ENCODE data around the gene ASB16.

ASB16 gene

DNA sequence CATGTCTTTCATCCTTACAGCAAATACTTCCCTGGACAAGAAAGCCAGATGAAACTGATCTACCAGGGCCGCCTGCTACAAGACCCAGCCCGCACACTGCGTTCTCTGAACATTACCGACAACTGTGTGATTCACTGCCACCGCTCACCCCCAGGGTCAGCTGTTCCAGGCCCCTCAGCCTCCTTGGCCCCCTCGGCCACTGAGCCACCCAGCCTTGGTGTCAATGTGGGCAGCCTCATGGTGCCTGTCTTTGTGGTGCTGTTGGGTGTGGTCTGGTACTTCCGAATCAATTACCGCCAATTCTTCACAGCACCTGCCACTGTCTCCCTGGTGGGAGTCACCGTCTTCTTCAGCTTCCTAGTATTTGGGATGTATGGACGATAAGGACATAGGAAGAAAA, 20.0 kb downstream of the ASB16 start:
- Histone ChIP-seq H3K36me3 (ENCODE audit: control insufficient read depth, insufficient read depth, low read length) (peaks cover 53% of the 10 kb centered on the region), H3K27ac (ENCODE audit: insufficient read depth, low read length, poor library complexity, severe bottlenecking) (no peak overlapping the region), H3K4me1 (ENCODE audit: control insufficient read depth, insufficient read depth, low read length, poor library complexity, severe bottlenecking) (peaks cover 18% of the 10 kb centered on the region), H3K27me3 (replicated peaks; ENCODE audit: control insufficient read depth, insufficient read depth, low read length, poor library complexity, severe bottlenecking) (no peaks in the 10 kb centered on the region), H3K4me3 (ENCODE audit: insufficient read depth, low read depth, low read length, poor library complexity, severe bottlenecking) (no peak overlapping the region), H3K9me3 (ENCODE audit: control insufficient read depth, low read length) (no peaks in the 10 kb centered on the region)
- no peak for DNase-seq

DNA sequence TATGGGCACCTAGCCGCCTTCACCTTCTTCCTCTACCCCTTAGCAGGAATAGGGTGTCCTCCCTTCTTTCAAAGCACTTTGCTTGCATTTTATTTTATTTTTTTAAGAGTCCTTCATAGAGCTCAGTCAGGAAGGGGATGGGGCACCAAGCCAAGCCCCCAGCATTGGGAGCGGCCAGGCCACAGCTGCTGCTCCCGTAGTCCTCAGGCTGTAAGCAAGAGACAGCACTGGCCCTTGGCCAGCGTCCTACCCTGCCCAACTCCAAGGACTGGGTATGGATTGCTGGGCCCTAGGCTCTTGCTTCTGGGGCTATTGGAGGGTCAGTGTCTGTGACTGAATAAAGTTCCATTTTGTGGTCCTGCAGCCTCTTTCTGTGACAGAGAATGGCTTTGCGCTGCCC, 20.9 kb downstream of the ASB16 start:
- Histone ChIP-seq H3K4me3 (ENCODE audit: insufficient read depth, low read depth, low read length, poor library complexity, severe bottlenecking) (no peak overlapping the region), H3K4me1 (ENCODE audit: control insufficient read depth, insufficient read depth, low read length, poor library complexity, severe bottlenecking) (peaks cover 14% of the 10 kb centered on the region), H3K27me3 (replicated peaks; ENCODE audit: control insufficient read depth, insufficient read depth, low read length, poor library complexity, severe bottlenecking) (no peaks in the 10 kb centered on the region), H3K36me3 (ENCODE audit: control insufficient read depth, insufficient read depth, low read length) (peaks cover 58% of the 10 kb centered on the region), H3K9me3 (ENCODE audit: control insufficient read depth, low read length) (no peaks in the 10 kb centered on the region), H3K27ac (ENCODE audit: insufficient read depth, low read length, poor library complexity, severe bottlenecking) (no peak overlapping the region)
- DNase-seq, result no peak

DNA sequence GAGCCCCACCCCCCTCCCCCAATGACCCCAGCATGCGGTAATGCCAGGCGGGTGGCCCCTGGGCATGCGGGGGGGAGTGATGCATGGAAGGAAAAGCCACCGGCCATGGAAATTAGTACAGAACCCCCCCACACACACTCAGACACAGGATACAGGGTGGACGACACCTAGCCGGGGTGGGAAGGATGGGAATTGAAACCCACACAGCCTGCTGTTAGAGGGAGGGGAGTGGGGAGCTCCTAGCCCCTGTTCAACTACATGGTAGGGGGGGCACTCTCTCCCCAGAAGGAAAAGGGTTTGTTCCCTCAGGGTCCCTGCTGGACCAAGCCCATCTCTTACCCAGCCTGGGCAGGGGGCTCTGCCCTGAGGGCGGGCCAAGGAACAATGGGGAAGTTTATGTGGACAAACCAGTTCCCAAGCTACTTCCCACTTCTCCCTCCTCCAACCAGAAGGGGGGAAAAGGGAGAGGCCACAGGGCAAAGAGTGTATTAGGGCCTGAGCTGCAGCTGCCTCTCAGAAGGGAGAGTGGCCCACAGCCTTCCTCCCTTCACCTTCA, 21.5 kb downstream of the ASB16 start:
- H3K9me3 ChIP-seq (ENCODE audit: control insufficient read depth, low read length), result no peaks in the 10 kb centered on the region
- H3K27ac ChIP-seq (ENCODE audit: insufficient read depth, low read length, poor library complexity, severe bottlenecking), result no peak overlapping the region
- no peak overlapping the region for H3K4me3 ChIP-seq (ENCODE audit: insufficient read depth, low read depth, low read length, poor library complexity, severe bottlenecking)
- peaks cover 62% of the 10 kb centered on the region for H3K36me3 ChIP-seq (ENCODE audit: control insufficient read depth, insufficient read depth, low read length)
- H3K4me1 ChIP-seq (ENCODE audit: control insufficient read depth, insufficient read depth, low read length, poor library complexity, severe bottlenecking), result peaks cover 17% of the 10 kb centered on the region
- no peaks in the 10 kb centered on the region for H3K27me3 ChIP-seq (replicated peaks; ENCODE audit: control insufficient read depth, insufficient read depth, low read length, poor library complexity, severe bottlenecking)
- no peak for DNase-seq

DNA sequence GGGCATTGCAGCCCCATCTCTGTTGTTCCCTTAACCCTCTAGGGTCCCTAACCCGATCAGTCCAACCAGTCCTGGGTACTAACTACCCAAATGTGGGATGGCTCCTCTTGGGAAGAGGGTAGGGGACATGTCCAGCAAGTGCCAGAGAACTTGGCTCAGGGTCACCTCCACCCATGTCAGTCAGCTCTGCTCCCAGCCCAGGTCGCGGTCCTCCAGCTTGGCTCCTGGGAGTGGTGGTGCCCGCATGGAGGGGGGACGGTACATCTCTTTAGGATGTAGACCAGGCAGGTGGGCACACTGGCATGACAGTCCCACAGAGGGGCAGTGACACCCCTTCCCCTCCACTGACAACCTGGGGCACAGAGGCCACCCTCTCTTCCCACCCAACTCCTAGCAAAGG, 22.2 kb downstream of the ASB16 start:
- no peaks in the 10 kb centered on the region for H3K27me3 ChIP-seq (replicated peaks; ENCODE audit: control insufficient read depth, insufficient read depth, low read length, poor library complexity, severe bottlenecking)
- no peaks in the 10 kb centered on the region for H3K9me3 ChIP-seq (ENCODE audit: control insufficient read depth, low read length)
- peaks cover 11% of the 10 kb centered on the region for H3K4me1 ChIP-seq (ENCODE audit: control insufficient read depth, insufficient read depth, low read length, poor library complexity, severe bottlenecking)
- peaks cover 63% of the 10 kb centered on the region for H3K36me3 ChIP-seq (ENCODE audit: control insufficient read depth, insufficient read depth, low read length)
- no peak overlapping the region for H3K27ac ChIP-seq (ENCODE audit: insufficient read depth, low read length, poor library complexity, severe bottlenecking)
- H3K4me3 ChIP-seq (ENCODE audit: insufficient read depth, low read depth, low read length, poor library complexity, severe bottlenecking), result no peak overlapping the region
- DNase-seq, result no peak

DNA sequence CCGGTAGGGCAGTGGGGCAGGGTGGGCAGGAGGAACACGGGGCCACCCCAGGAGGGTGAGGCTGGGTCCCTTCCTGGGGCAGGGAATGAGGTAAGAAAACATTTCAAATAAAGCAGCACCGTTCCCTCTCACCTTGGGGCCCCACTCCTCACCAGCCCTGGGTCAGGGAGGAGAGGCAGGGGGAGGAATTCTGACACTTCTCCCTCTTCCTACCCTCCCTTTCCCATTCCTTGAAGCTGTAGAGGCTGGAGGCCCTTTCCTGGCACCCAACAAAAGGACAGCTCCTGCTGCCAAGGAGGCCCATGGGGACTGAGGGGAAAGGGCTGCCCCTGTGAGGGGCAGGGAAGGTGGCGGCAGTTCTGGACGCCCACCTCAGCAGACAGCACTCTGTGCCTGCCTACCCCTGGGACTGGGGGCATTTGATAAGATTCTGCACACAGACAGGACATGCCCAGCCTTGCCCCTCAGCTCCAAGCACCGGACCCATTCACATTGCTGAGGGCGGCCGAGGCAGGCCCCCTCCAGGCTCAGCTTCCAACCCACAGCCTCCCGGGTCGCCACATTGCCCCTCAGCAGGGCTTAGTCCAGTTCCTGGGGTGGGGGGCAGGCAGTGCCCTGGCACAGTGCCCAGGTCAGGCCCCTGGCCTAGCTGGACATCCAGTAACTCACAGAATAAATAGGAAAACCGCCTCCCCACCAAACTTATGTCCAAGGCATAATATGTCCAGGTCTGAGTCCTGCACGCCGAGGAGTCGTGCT, 23.0 kb downstream of the ASB16 start:
- Histone ChIP-seq H3K27ac (ENCODE audit: insufficient read depth, low read length, poor library complexity, severe bottlenecking) (no peak overlapping the region), H3K27me3 (replicated peaks; ENCODE audit: control insufficient read depth, insufficient read depth, low read length, poor library complexity, severe bottlenecking) (no peaks in the 10 kb centered on the region), H3K4me1 (ENCODE audit: control insufficient read depth, insufficient read depth, low read length, poor library complexity, severe bottlenecking) (peaks cover 10% of the 10 kb centered on the region), H3K9me3 (ENCODE audit: control insufficient read depth, low read length) (no peaks in the 10 kb centered on the region), H3K4me3 (ENCODE audit: insufficient read depth, low read depth, low read length, poor library complexity, severe bottlenecking) (no peak overlapping the region), H3K36me3 (ENCODE audit: control insufficient read depth, insufficient read depth, low read length) (peaks cover 63% of the 10 kb centered on the region)
- DNase-seq, result no peak

DNA sequence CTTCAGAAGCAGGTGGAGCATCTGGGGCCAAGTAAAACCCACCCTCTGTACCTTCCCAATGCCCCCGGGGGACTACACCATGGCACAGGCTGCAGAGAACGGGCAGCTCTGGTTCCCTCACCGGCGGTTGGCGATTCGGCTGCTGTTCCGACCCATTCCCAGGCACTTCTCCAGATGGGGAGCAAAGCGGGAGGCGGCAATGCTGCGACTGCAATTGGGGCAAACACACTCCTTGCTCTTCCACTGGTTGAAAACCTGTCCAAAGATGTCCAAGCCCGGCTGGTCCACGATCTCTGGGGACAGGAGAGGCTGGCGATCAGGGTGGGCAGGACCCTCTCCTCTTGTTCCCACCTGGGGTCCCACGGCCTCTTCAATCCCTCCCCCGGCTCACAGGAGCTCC, 26.6 kb downstream of the ASB16 start:
- Histone ChIP-seq H3K36me3 (ENCODE audit: control insufficient read depth, insufficient read depth, low read length) (peaks cover 40% of the 10 kb centered on the region), H3K27ac (ENCODE audit: insufficient read depth, low read length, poor library complexity, severe bottlenecking) (no peak overlapping the region)

DNA sequence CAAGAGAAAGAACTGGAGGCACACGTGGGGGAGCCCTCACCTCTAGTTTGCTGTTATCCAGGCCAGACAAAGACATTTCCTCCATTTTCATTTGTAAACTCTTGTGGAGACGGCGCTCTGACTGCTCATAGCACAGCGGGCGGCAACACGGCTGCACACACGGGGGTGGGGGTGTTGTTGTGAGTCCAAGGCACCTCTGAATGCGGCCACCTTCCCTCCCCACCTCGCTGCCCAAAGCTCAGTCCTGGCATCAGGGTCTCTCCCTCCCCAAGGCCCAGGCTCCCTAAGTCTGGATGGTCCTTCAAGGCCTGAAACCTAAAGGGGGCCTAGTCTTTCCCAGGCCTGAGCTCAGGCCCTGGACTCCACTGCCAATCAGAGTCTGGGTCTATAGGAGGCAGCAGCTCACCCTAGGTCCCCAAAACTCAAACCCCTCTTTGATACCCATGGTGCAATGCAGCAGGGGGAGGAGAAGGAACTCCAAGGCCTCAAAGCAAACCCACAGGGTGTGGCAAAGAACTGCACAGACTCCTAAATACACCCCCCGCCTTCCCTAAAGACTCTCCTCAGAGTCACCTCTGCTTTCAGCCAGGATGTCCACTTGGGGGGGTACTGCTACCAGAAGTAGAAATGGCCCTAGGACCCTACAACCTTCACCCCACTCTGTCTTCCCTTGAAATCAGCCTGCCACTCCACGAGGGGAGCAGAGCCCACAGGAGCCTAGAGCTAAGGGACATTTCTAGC, 27.6 kb downstream of the ASB16 start:
- DNase-seq, result peak in 2 of 3 donors; percentile 27 to 28
- Histone ChIP-seq H3K27me3 (replicated peaks; ENCODE audit: control insufficient read depth, insufficient read depth, low read length, poor library complexity, severe bottlenecking) (no peaks in the 10 kb centered on the region), H3K4me1 (ENCODE audit: control insufficient read depth, insufficient read depth, low read length, poor library complexity, severe bottlenecking) (peaks cover 9% of the 10 kb centered on the region), H3K27ac (ENCODE audit: insufficient read depth, low read length, poor library complexity, severe bottlenecking) (peak overlapping the region; percentile 71), H3K9me3 (ENCODE audit: control insufficient read depth, low read length) (no peaks in the 10 kb centered on the region), H3K4me3 (ENCODE audit: insufficient read depth, low read depth, low read length, poor library complexity, severe bottlenecking) (peak overlapping the region; percentile 79), H3K36me3 (ENCODE audit: control insufficient read depth, insufficient read depth, low read length) (peaks cover 33% of the 10 kb centered on the region)

More for the DNA sequence above, 26.6 kb downstream of the ASB16 start:
- H3K9me3 ChIP-seq (ENCODE audit: control insufficient read depth, low read length), result no peaks in the 10 kb centered on the region
- H3K4me1 ChIP-seq (ENCODE audit: control insufficient read depth, insufficient read depth, low read length, poor library complexity, severe bottlenecking), result peaks cover 9% of the 10 kb centered on the region
- no peak for DNase-seq
- H3K27me3 ChIP-seq (replicated peaks; ENCODE audit: control insufficient read depth, insufficient read depth, low read length, poor library complexity, severe bottlenecking), result no peaks in the 10 kb centered on the region
- no peak overlapping the region for H3K4me3 ChIP-seq (ENCODE audit: insufficient read depth, low read depth, low read length, poor library complexity, severe bottlenecking)

DNA sequence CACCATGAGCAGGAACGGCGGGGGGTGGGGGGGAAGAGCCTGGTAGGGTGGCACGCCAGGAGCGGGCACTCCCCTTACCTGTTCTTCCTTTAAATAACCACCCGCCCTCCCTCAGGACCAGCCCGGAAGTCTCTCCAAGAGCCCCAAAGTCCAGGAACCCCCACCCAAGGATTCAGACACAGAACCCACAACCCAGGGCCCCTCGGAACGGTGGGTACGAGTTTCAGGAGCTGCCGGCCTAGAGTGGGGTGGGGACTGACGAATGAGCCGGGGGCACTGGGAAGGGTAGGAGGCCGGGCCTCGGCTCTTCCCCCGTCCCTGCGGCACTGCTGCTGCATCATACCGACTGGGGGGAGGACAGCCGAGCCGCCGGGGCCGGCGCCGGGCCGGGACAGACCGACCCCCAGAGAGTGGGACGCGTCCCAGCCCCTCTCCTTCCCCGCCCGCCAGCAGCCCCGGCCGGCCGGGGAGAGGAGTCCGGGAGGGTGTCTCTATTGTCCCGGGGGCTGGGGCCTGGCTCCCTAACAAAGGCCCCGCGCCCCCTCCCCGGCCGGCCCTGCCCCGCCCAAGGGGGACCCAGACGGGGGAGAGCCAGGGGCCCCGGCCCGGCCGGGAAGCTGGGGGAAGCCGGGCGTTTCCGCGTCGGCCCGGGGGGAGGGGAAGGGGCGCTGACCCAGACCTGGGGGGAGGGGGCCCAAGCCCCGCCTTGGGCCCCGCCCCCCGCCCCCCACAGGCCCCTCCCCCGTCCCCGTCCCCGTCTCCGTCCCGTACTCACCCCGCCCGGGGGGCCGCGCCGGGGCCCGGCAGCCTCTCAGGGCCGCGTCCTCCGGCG, 28.4 kb downstream of the ASB16 start:
- Histone ChIP-seq H3K27ac (ENCODE audit: insufficient read depth, low read length, poor library complexity, severe bottlenecking) (peak overlapping the region; percentile 71), H3K36me3 (ENCODE audit: control insufficient read depth, insufficient read depth, low read length) (peaks cover 25% of the 10 kb centered on the region), H3K9me3 (ENCODE audit: control insufficient read depth, low read length) (no peaks in the 10 kb centered on the region), H3K27me3 (replicated peaks; ENCODE audit: control insufficient read depth, insufficient read depth, low read length, poor library complexity, severe bottlenecking) (no peaks in the 10 kb centered on the region), H3K4me1 (ENCODE audit: control insufficient read depth, insufficient read depth, low read length, poor library complexity, severe bottlenecking) (peaks cover 11% of the 10 kb centered on the region), H3K4me3 (ENCODE audit: insufficient read depth, low read depth, low read length, poor library complexity, severe bottlenecking) (peak overlapping the region; percentile 79)
- peak; percentile 36 to 57 (median 52) for DNase-seq

DNA sequence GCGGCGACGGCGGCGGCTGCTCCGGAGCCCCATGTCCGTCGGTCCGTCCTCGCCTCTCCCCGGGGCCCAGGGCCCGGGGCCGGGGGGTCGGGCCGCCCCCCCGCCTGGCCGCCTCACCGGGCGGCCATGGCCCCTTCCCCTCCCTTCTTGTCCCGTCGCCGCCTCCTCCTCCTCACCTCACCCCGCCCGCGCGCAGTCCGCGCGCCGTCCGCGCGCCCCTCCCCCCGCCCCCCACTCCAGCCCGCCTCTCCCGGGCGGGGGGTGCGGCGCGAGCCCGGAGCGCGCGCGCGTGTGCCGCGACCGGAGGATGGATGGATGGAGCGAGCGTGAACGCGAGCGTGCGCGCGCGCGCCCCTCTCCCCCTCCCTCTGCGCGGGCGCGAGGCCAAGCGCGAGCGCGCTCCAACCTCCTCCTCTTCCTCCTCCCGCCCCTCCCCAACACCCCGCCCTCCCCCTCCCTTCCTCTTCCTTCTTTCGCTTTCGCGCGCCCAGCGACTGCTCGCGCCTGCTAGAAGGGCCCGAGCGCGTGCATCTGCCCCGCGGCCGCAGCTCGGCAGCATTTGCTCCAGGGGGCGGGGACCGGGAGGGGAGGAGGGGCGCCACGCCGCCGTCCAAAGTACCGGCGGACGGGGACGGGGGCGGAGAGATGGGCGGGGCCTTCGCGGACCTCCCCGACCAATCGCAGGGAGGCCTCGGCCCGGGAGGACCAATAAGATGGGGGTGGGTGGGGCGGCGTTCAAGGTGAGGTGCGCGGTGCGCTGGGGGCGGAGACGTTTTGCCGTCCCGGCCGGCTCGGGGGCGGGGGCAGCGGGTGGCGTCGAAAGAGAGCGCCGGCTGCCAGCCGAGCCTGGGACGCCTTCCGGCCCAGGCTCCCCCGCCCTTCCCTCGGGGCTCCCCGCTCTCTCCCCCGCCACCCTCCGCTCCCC, 29.3 kb downstream of the ASB16 start, which contains the start of gene ATXN7L3:
Gene ATXN7L3, minus strand, starts transcription at position 332 of the 925 bp plus-strand sequence. CDS start 1,814 bp downstream, outside the sequence.
- peak; percentile 99 to 100 (median 100) for DNase-seq
- no peaks in the 10 kb centered on the region for H3K9me3 ChIP-seq (ENCODE audit: control insufficient read depth, low read length)
- peak within 1 kb of the TSS; percentile 79 for H3K4me3 ChIP-seq (ENCODE audit: insufficient read depth, low read depth, low read length, poor library complexity, severe bottlenecking)
- peaks cover 11% of the 10 kb centered on the region for H3K4me1 ChIP-seq (ENCODE audit: control insufficient read depth, insufficient read depth, low read length, poor library complexity, severe bottlenecking)
- peak within 1 kb of the TSS; percentile 74 for H3K27ac ChIP-seq (ENCODE audit: insufficient read depth, low read length, poor library complexity, severe bottlenecking)
- peaks cover 16% of the 10 kb centered on the region for H3K36me3 ChIP-seq (ENCODE audit: control insufficient read depth, insufficient read depth, low read length)
- H3K27me3 ChIP-seq (replicated peaks; ENCODE audit: control insufficient read depth, insufficient read depth, low read length, poor library complexity, severe bottlenecking), result no peaks in the 10 kb centered on the region
